Muscle layer of colon (tissue), 2 donors: Measurements from ENCODE around the gene SCRN1.
A peak's percentile ranks its signal among the peaks of the same experiment; 100 is the strongest.

Experiments used
- H3K27ac ChIP-seq: one replicate; pipeline ENCODE4 v1.7.0; 2013; ENCODE audit warnings: low read depth, mild to moderate bottlenecking, low read length, moderate library complexity
- H3K27me3 ChIP-seq, 2 donors: one replicate each; pipeline ENCODE4 v1.7.0; 2013; ENCODE audit warnings: low read length in 2 of 2, mild to moderate bottlenecking in 2 of 2; ENCODE audit not compliant: insufficient read depth in 2 of 2, control insufficient read depth in 1 of 2
- H3K36me3 ChIP-seq: one replicate; pipeline ENCODE4 v1.7.0; 2013; ENCODE audit warnings: mild to moderate bottlenecking, low read length; ENCODE audit not compliant: insufficient read depth
- H3K4me1 ChIP-seq: one replicate; pipeline ENCODE4 v1.7.0; 2013; ENCODE audit warnings: mild to moderate bottlenecking, low read length; ENCODE audit not compliant: insufficient read depth
- H3K4me3 ChIP-seq, 2 donors: one replicate each; pipeline ENCODE4 v1.7.0; 2013; ENCODE audit warnings: low read length in 2 of 2, low read depth in 1 of 2, mild to moderate bottlenecking in 1 of 2, moderate library complexity in 1 of 2
- H3K9ac ChIP-seq: one replicate; pipeline ENCODE4 v1.7.0; 2013; ENCODE audit warnings: low read length
- H3K9me3 ChIP-seq: one replicate; pipeline ENCODE4 v1.7.0; 2013; ENCODE audit warnings: mild to moderate bottlenecking, low read length
- donor health status: abdominal sarcoma.
- donor health status: Adenocarcinoma of cecum.

The SCRN1 gene, protein sequence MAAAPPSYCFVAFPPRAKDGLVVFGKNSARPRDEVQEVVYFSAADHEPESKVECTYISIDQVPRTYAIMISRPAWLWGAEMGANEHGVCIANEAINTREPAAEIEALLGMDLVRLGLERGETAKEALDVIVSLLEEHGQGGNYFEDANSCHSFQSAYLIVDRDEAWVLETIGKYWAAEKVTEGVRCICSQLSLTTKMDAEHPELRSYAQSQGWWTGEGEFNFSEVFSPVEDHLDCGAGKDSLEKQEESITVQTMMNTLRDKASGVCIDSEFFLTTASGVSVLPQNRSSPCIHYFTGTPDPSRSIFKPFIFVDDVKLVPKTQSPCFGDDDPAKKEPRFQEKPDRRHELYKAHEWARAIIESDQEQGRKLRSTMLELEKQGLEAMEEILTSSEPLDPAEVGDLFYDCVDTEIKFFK

DNA sequence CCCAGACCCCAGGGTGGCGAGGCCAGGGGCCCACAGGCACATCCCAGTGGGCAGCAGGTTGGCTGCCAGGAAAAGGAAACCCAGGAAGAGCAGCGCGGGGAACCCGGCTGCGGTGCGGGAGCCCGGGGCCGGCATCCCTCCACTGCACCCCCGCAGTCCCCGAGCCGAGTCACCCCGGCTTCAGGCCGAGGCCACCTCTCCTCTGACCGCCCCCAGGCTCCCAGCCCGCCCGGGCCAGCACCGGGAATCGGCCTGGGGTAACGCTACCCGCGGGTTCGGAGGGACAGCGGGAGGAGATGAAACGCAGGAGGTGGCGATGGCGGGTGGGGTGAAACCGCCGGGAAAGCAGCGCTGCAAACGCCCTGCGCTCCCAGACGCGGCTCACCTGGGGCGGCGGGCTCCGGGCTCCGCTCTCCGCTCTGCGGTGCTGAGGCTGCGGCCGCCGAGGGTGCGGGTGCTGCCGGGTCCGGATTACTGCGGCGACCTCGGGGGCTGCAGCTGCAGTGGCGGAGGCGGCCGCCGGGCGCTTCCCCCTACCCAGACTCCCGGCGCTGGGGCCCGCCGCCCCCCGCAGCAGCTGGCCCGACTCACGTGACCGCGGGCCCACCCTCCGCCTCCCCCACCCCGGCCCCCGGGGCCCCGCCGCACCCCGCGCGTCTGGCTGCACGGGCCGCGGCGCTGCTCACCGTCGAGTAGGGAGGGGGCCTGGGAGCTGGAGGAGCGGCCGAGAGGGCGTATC, at the start of gene SCRN1:
Gene SCRN1, minus strand, starts transcription at position 545 of the 739 bp plus-strand sequence. CDS start 20,734 bp downstream, outside the sequence.
- Histone ChIP-seq H3K4me3 (peak within 1 kb of the TSS; percentile 73 to 95), H3K27ac (peak within 1 kb of the TSS; percentile 93), H3K9ac (peak within 1 kb of the TSS; percentile 19), H3K36me3 (no peaks in the 10 kb centered on the region), H3K27me3 (no peaks in the 10 kb centered on the region), H3K4me1 (peaks cover 19% of the 10 kb centered on the region), H3K9me3 (no peaks in the 10 kb centered on the region)

DNA sequence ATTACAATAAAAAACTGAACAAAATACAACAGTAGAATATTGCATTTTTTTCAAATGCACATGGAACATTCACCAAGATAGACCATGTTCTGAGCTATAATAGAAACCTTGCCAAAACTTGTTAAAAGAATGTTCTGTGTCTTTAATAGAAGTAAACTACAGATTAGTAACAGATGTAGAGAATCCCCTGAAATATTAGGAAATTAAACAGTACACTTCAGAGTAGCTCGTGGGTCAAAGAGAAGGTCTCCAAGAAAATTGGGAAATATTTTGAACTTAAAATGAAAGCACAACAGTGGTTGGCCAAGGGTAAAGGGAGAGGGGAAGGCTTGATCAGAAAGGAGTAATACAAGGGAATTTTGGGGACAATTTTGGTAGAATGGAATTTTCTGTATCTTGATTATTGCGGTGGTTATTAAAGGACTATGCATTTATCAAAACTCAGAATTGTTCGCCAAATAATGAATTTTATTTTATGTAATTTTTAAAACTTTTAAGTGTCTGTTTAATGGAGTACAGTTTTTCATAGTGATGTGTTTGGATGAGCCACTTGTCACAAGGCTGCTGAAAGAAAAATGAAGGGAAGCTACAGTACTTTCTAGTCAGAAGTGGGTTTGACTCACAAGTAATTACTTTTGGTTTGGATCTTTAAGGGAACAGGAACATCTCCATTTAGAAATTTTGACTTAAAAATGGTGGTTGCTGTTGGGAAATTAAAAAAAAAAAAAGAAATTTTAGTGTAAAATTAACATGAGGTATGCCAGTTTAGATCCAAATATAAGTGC, 48.8 kb upstream of the SCRN1 start:
- no peaks in the 10 kb centered on the region for H3K9me3 ChIP-seq
- H3K4me3 ChIP-seq: no peak overlapping the region
- no peaks in the 10 kb centered on the region for H3K36me3 ChIP-seq
- no peak overlapping the region for H3K27ac ChIP-seq
- peaks cover 11% of the 10 kb centered on the region for H3K4me1 ChIP-seq
- H3K27me3 ChIP-seq: no peaks in the 10 kb centered on the region
- H3K9ac ChIP-seq: no peak overlapping the region

DNA sequence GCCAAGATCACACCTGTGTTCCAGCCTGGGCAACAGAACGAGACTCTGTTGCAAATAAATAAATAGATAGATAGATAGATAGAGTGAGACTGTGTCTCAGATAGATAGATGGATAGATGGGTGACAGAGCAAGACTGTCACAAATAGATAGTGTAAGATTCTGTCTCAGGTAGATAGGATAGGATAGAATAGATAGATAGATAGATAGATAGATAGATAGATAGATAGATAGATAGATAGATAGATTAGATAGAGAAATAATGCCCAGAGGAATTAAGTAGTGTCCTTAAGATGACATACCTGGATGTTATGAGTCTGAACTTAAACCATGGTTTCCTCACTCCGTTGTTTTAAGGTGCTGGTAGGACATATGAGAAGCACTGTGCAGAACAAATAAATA, 46.6 kb upstream of the SCRN1 start:
- H3K9me3 ChIP-seq: no peaks in the 10 kb centered on the region
- H3K4me3 ChIP-seq: no peak overlapping the region
- H3K4me1 ChIP-seq: peaks cover 23% of the 10 kb centered on the region
- no peak overlapping the region for H3K9ac ChIP-seq
- H3K27me3 ChIP-seq: no peaks in the 10 kb centered on the region
- H3K27ac ChIP-seq: no peak overlapping the region
- H3K36me3 ChIP-seq: no peaks in the 10 kb centered on the region

GRCh38 chr7:30034501-30034900, 44.9 kb upstream of the SCRN1 start:
- H3K27me3 ChIP-seq: no peaks in the 10 kb centered on the region
- H3K4me3 ChIP-seq: no peak overlapping the region
- H3K36me3 ChIP-seq: no peaks in the 10 kb centered on the region
- no peak overlapping the region for H3K27ac ChIP-seq
- no peaks in the 10 kb centered on the region for H3K9me3 ChIP-seq
- H3K4me1 ChIP-seq: peaks cover 18% of the 10 kb centered on the region
- H3K9ac ChIP-seq: no peak overlapping the region

DNA sequence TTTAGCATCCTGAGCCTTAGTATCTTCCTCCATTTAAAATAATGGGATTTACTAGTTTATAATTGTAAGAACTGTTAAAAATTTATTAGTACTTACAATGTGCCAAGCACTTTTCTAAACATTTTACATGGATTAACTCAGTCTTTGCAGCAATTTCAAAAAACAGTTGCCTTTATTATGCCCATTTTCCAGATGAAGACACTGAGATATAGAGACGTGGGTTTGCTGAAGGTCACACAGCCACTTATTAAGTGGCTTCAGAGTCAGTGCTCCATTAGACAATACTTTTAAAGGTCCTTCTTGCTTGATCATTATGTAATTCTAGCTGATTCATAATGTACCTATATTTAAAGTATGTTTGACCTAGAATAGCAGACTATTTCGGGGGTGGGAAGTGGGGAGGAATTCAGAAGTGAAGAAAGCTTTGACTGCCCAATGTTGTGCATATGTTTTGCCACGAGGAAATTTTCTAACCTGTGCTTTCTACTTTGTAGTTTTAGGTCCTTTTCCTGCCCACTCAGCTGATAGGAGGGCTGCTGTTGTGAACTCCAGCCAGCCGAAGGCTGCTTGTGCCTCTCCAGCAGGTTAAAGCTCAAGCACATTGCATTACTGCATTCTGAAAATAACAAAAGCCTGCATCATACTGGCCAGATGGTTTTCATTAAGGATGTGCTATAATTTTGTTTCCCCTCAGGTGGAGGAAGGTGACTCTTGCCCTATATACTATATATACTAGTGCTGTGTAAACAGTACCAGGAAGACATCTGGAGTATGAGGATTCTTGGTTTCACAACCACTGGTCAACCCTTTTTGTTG, 42.9 kb upstream of the SCRN1 start:
- no peaks in the 10 kb centered on the region for H3K9me3 ChIP-seq
- H3K27ac ChIP-seq: no peak overlapping the region
- H3K9ac ChIP-seq: no peak overlapping the region
- no peaks in the 10 kb centered on the region for H3K27me3 ChIP-seq
- H3K4me3 ChIP-seq: no peak overlapping the region
- no peaks in the 10 kb centered on the region for H3K36me3 ChIP-seq
- peaks cover 25% of the 10 kb centered on the region for H3K4me1 ChIP-seq

DNA sequence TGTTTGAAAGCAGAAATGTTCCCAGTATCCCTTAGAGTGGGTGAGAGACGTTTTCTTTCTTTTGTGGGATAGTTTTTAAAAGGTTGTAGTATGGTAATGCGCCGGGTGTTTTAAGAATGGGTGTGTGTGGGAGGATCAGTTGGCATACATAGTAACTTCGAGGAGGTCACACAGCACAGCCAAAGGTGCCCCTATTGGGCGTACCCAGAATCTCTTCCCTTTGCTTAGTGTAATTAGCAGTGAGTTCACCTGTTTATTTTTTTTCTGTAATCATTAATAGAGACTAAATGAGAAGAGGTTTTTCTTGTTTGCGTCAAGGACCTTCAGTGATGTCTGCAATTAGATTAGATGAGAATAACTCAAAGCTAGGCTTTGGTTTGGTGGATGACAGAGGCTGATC, 40.1 kb upstream of the SCRN1 start:
- H3K36me3 ChIP-seq: no peaks in the 10 kb centered on the region
- peaks cover 39% of the 10 kb centered on the region for H3K4me1 ChIP-seq
- H3K9ac ChIP-seq: no peak overlapping the region
- H3K9me3 ChIP-seq: no peaks in the 10 kb centered on the region
- H3K27me3 ChIP-seq: no peaks in the 10 kb centered on the region
- peak overlapping the region in 1 of 2 donors; percentile 92 for H3K4me3 ChIP-seq
- H3K27ac ChIP-seq: no peak overlapping the region

DNA sequence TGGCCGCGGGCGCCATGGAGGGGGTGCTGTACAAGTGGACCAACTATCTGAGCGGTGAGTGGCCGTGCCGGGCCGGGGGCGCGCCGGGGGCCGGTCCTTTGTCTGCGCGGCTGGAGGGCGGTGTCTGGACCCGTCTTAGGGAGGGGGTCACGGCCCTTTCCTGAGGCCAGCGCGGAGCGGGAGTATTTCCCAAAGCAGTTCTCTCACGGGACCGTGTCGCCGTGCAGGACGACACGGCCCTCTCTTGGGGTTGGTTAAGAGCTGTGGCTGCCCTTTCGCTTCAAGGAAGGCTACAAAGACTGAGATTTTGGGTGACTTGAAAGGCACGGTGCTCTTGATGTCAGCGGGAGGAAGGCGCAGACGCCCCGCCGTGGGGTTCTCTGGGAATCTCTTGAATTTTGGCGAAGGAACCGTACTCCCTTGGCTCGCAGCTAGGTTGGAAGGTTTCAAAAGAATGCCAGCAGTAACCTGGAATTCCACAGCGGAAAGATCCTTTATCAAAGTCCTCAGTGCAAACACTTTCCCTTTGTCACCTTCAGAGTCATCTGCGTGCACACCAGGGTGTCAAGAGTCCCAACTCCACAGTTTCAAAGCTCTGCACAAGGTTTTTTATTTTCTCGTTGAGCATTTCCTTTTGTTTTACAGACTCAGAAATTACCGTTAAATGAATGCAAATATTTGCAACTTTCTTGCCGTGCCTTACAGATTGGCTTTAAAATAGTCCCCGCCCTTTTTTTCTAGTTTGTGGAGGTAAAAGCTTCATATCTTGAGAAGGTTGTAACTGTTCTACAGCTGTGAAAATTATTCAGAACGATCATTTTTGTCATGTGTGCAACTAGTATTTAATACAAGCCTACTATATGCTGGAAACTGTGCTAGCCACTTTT, 39.4 kb upstream of the SCRN1 start:
- peaks cover 43% of the 10 kb centered on the region for H3K4me1 ChIP-seq
- no peaks in the 10 kb centered on the region for H3K27me3 ChIP-seq
- H3K9ac ChIP-seq: peak overlapping the region; percentile 72
- H3K27ac ChIP-seq: peak overlapping the region; percentile 85
- no peaks in the 10 kb centered on the region for H3K36me3 ChIP-seq
- H3K4me3 ChIP-seq: peak overlapping the region; percentile 85 to 92
- H3K9me3 ChIP-seq: no peaks in the 10 kb centered on the region

DNA sequence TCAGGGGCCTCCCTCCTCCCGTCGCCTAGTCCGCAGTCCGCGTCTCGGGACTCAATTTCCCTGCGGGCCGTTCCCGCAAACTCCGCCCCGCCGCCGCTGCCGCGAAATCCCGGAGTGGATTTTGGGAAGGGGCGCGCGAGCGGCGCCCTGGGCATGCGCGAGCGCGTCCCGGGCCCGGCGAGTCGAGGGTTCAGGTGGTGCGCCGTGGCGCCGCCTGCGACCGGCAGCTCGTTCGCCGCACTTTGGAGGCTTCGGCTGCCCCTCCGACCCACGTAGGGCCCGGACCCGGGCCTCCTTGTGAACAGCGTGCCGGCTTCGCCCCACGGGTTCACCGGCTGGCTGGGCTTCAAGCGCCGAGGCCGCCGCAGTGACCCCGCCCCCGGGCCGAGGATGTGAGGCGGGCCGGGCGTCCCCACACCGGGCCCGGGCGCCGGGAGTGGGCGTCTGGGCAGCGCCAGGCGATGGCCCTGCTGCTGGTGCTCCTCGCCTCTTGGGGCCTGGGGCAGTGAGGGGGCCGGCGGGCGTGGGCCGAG, 38.7 kb upstream of the SCRN1 start, which contains the start of gene PLEKHA8:
Gene PLEKHA8, plus strand, starts transcription at position 197 of the 533 bp plus-strand sequence. CDS start 351 bp downstream, outside the sequence.
- H3K27me3 ChIP-seq: no peaks in the 10 kb centered on the region
- H3K9me3 ChIP-seq: no peaks in the 10 kb centered on the region
- H3K9ac ChIP-seq: peak within 1 kb of the TSS; percentile 72
- H3K4me1 ChIP-seq: peaks cover 50% of the 10 kb centered on the region
- no peaks in the 10 kb centered on the region for H3K36me3 ChIP-seq
- peak within 1 kb of the TSS; percentile 85 to 92 for H3K4me3 ChIP-seq
- peak within 1 kb of the TSS; percentile 85 for H3K27ac ChIP-seq

DNA sequence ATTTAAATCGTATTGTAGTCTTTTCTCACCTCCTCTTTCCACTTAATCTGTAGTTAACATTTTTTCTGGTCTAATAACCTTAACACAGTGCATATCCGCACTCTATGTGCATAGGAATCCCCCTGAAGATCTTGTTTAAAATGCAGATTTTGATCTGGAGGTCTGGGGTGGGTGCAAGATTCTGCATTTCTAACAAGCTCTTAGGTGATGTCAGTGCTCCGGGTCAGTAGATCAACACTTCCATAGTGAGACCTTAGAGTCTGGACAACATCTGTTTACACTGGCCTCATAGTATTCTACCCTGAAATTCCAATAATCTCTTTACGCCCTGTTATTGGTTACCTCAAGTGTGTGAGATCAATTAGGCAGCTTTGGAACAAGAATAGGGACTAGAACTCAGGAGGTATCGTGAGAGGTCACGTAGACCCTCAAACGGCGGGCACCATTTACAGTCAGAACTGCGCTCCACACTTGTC, 38.2 kb upstream of the SCRN1 start:
- Histone ChIP-seq H3K4me3 (peak overlapping the region; percentile 85 to 92), H3K9ac (peak overlapping the region; percentile 12), H3K36me3 (no peaks in the 10 kb centered on the region), H3K9me3 (no peaks in the 10 kb centered on the region), H3K27ac (peak overlapping the region; percentile 83), H3K4me1 (peaks cover 50% of the 10 kb centered on the region), H3K27me3 (no peaks in the 10 kb centered on the region)

DNA sequence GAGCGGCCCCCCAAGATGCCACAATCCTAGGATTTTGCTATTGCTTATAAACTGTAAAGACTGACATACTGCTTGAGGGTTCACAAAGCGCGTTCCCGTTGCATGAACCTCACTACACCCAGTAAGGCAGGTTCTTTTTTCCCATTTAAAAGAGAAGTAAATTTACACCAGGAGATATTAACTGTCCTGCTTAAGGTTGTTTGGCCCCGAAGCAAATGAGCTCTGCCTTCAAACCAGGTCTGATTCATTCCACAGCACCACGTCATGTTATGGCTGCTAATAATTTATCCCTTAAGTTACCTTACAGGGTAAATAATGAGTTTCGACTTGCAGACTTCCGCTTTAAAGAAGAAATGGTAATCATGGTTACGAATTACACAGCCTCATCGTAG, 37.5 kb upstream of the SCRN1 start:
- H3K9me3 ChIP-seq: no peaks in the 10 kb centered on the region
- no peaks in the 10 kb centered on the region for H3K36me3 ChIP-seq
- peak overlapping the region; percentile 35 to 92 for H3K4me3 ChIP-seq
- H3K9ac ChIP-seq: peak overlapping the region; percentile 35
- H3K4me1 ChIP-seq: peaks cover 43% of the 10 kb centered on the region
- peak overlapping the region; percentile 83 for H3K27ac ChIP-seq
- H3K27me3 ChIP-seq: no peaks in the 10 kb centered on the region
